Umbilical cord (tissue), 2 donors: ENCODE results near the gene PRR11. TPM values are rescaled to one million over a fixed set of nuclear protein-coding genes. Genes with fewer than 3 reads are reported as not detected.
A peak's percentile ranks its signal among the peaks of the same experiment; 100 is the strongest.
"Not testable (repeated sequence)": the region's sequence is repeated elsewhere in the genome, so short reads cannot be mapped to it uniquely, and the experiment has no call there.

Experiments used
- DNase-seq: peaks from one replicate; pipeline ENCODE4 v3.0.0-alpha.2; 2015; ENCODE audit warnings: low spot score
- total RNA-seq: library from RNA; depleted of rRNA; stranded (reverse); fragments of >200 nt; gene quantifications from one replicate; pipeline ENCODE4 v1.2.3, GENCODE V29; 2014; ENCODE audit warnings: low replicate concordance; ENCODE audit not compliant: insufficient read depth

The PRR11 gene
- total RNA-seq = 20.9 TPM

- DNase-seq = no peak
These were observed at the start of gene PRR11 for GRCh38 chr17:59155439-59156177. TSS of gene PRR11 (plus strand) at chr17:59155746. CDS start at chr17:59169753, 14,007 bp downstream.

- peak; percentile 52 for DNase-seq
These were observed 49.6 kb upstream of the PRR11 start for GRCh38 chr17:59105852-59106462.

DNA sequence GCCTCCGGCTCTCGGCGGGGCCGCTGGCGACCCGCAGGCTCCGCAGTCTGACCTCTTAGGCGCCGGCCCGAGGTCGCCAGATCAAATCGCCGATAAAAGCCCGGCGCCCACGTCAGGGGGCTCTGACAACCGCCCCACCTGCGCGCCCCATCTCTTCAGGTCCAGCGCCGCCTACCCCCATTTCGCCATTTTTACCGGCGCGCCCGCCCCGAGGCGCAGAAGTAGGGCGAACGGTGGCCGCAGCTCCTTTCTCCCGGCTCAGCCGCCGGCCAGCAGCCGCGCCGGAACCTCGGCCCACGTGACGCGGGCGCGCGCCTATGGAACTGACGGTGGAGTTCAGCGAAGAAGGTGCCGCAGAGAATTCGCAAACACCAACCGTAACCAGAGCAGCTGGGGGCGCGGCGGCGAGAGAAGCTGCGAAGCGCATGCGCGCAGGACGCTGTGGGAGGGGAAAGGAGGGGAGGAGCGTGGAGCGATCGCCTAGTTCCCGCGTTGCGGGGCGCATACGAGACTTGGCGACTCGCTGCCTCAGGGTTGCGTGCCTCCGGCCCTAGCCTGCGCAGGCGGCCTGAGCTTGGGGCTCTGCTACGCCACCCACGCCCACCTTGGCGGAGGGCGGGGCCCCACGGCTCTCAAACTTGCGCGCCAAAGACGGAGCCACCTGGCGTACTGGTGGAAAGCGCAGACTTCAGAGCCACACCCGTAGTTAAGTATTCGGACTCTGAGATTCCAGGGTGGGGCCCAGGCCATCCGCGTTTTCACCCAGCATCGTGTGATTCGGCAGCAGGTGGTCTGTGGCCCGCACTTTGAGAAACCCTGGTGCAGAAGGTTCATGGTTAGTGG, 48.9 kb upstream of the PRR11 start, which contains the start of gene TRIM37:
Gene TRIM37 (minus strand): TSS at position 418 of the 843 bp plus-strand sequence. CDS start 419 bp downstream, outside the sequence.
- DNase-seq = peak; percentile 99

GRCh38 chr17:59107306-59107670, 48.3 kb upstream of the PRR11 start:
- DNase-seq = no peak

- DNase-seq = no peak
These were observed 47.0 kb upstream of the PRR11 start for GRCh38 chr17:59108400-59109102.

DNA sequence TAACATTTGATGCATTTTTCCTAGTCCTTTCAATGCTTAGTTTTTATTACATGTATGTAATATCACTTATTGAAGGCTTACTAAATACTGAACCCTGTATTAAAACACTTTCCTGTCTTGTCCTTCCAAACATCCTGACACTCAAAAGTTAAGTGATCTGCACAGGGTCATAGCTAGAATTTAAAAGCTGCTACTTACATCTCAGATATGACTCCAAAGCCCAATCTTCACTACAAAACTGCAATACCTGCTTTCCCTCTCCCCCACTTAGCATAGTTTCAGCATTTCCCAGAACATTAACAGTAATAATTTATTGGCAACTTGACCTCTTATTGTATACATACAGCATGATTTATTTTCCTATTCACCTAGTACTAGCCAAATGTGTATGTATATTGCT, 44.6 kb upstream of the PRR11 start:
- no peak for DNase-seq

DNA sequence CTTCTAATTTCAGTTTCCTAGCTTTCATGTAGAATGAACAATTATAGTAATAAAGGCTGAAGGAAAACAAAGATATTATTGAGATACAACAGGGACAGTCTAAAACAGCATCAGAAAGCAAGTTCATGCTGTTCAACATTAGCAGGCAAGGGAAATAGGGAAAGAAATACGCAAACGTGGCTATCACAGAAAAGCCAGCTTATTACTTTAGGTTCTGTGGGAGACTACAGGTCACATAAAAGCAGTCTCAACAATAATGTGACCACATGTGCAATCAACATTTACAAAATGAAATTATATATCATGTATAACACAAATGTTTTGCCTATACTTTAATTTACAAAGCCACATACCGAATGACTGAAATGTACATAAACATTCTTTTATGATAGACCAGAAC, 44.0 kb upstream of the PRR11 start:
- no peak for DNase-seq

DNA sequence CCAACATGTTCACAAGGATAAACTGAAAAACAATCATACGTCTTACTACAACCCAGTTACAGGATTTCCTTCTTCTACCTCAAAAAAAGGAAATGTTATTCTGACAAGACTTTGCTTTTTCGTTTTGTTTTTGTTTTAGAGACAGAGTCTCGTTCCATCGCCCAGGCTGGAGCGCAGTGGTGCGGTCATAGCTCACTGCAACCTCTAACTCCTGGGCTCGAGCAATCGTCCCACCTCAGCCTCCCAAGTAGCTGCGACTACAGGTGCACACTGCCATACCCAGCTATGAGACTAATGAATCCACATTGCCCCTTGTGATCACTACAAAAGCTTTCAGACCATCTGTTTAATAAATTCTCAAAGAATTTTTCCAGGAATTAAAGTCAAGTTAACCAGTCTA, 40.1 kb upstream of the PRR11 start:
- no peak for DNase-seq

DNA sequence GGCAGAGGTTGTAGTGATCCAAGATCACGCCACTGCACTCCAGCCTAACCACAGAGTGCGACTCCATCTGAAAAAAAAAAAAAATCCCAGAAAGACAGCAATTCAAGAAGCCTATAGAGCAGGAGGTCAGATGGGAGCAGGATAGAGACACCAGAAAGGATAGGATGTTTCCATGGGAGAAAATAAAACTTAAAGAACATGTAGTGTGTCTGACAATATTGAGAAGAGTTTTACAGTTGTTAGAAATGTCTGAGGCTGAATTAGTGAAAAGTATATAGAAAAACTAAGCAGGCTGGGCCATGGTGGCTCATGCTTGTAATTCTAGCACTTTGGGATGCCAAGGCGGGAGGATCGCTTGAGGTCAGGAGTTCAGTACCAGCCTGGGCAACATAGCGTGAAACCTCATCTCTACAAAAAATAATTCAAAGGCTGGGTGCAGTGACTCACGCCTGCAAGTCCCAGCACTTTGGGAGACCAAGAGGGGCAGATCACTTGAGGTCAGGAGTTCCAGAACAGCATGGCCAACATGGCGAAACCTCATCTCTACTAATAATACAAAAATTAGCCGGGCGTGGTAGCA, 33.6 kb upstream of the PRR11 start:
- no peak for DNase-seq

DNA sequence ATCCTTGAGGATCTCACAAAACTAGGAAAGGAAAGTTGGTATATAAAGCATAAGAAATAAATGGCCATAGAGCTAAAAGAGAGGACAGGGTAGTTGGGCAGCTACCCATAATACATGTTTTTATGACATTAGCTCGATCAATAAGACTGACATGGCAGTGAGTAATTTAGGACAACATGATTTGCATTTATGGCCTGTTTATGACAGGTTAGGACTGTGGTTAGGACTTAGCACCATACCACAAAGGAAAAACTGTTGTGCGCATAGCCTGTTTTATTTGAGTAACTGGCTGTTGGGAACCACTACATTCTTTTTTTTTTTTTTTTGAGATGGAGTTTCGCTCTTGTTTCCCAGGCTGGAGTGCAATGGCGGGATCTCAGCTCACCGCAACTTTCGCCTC, 30.9 kb upstream of the PRR11 start:
- DNase-seq = no peak

DNA sequence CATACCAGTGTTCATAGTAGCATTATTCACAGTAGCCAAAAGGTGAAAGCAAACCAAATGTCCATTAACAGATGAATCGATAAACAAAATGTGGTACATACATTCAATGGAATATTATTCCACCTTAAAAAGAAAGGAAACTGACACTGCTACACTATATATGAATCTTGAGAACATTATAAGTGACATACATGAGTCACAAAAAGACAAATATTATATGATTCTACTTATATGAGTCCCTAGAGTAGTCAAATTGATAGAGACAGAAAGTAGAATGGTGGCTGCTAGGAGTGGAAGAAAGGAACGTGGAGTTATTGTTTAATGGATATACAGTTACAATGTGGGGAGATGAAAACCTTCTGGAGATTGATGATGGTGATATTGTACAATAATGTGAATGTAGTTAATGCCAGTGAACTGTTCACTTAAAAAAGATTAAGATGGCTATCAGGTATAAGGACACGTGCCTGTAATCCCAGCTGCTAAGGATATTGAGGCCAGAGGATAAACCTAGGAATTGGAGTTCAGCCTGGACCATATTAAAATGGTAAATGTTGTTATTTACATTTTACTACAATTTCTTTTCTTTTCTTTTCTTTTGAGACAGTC, 28.6 kb upstream of the PRR11 start:
- no peak for DNase-seq

GRCh38 chr17:59129814-59130213, 25.7 kb upstream of the PRR11 start:
- no peak for DNase-seq

GRCh38 chr17:59131131-59131530, 24.4 kb upstream of the PRR11 start:
- DNase-seq = no peak

DNA sequence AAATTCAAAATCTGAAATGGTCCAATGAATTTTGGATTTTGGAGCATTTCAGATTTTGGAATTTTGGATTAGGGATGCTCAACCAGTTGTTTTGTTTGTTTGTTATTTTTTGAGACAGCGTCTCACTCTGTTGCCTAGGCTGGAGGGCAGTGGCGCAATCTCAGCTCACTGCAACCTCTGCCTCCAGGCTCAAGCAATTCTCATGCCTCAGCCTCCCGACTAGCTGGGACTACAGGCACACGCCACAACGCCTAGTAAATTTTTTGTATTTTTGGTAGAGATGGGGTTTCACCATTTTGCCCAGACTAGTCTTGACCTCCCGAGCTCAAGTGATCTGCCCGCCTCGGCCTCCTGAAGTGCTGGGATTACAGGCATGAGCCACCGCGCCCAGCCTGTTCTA, 17.2 kb upstream of the PRR11 start:
- not testable (repeated sequence) for DNase-seq

DNA sequence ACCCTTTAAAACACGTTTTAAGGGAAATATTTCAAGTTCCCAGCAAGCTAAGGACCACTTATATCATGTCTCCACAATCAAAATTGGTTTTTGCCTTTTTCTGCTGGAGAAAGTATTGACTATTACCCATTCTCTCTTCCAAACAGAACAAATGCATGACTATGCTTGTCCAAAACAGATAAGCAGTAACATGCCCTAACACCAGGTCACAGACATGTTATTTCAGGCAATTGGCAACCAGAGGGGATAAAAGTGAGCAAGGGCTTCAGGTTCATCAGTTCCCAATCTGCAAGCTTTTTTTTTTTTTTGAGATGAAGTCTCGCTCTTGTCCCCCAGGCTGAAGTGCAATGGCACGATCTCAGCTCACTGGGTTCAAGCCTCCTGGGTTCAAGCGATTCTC, 15.6 kb upstream of the PRR11 start:
- no peak for DNase-seq

DNA sequence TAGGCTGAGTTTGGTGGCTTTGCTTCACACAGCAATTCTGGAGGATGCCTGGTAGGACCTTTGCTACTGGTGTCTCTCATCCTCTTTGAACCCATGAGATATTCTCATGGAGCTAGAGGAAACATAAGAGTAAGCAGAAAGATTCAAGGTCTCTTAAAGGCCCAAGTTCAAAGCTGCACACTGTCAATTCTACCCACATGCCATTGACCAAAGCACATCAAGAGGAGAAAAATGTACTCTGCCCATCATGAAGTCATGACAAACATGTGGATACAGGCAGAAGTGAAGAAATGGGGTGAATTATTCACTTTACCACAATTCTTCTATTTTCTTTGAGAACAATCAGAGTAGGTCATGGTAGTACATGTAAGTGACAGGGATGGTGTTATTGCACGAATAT, 13.7 kb upstream of the PRR11 start:
- DNase-seq = no peak

DNA sequence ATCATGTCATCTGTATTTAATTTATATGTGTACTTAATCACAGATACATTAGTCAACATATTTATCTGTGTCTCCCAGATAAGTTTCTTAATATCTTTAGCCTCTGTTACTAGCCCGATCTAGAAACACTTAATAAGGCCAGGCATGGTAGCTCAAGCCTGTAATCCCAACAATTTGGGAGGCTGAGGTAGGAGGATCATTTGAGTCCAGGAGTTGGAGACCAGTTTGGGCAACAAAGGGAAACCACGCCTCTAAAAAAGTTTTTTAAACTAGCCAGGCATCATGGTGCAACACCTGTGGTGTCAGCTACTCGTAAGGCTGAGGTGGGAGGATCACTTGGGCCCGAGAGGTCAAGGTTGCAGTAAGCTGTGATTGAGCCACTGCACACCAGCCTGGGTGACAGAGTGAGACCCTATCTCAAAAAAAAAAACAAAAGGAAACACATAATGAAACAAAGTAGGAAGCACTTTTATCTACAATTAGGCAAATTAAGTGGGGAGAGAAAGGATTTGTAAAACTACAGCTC, 9.9 kb upstream of the PRR11 start:
- no peak for DNase-seq

DNA sequence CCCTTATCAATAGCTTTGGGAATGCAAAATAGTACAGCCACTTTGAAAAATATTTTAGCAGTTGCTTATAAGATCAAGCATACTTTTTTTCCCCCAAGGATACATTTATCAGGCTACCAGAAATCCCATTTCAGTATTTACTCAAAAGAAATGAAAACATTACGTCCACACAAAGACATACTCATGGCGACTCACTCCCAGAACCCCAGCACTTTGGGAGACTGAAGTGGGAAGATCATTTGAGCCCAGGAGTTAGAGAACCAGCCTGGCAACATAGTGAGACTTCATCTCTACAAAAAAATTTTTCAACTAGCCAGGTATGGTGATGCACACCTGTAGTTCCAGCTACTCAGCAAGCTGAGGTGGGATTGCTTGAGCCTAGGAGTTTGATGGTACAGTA, 6.5 kb upstream of the PRR11 start:
- no peak for DNase-seq

DNA sequence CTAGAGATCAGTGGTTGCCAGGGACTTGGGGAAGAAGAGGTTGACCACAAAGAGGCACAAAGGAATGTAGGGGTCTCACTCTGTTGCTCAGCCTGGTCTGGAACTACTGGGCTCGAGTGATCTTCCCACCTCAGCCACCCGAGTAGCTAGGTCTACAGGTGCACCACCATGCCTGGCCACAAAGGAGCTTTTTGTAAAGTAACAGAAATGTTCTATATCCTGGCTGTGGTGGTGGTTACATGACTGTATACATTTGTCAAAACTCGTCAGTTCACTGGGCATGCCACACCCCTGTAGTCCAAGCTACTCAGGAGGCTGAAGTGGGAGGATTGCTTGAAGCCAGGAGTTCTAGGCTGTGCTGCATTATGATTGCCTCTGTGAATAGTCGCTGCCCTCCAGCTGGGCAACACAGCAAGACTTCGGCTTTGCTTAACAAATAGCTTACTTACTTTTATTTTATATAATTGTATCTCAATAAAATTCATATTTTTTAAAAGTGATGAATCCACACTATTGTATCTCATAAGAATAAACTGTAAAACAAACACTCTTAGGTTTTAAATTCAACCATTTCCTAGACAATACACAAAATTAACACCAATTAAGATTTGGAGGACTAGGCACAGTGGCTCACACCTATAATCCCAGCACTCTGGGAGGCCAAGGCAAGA, 5.6 kb upstream of the PRR11 start:
- DNase-seq = no peak

DNA sequence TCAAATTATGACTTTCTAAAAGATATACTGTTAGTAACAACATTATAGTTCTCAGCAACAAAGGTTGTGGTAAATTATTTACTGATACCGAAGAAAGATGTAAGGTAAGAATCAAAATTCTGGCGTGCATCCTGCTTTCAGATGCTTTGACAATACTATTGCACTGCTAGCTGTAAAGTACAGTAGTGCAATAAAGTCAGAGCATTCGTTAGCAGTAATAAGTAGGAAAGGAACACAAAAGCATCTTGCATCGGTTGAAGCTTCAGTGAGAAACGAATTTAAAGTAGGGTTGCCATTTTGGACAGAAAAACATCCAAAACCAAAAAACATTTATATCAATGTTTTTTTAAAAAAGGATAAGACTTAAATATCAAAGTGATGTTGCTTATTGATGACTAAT, 4.5 kb upstream of the PRR11 start:
- no peak for DNase-seq
